Esophagus squamous epithelium (tissue), 4 donors: ENCODE data around the gene UACA.

Experiments used
- CTCF ChIP-seq, 6 experiments: fragments of 450-650 bp in 4 of 6; fragments of 200-600 bp in 2 of 6; sonication (generic) in 2 of 6; IDR thresholded peaks; one replicate each; pipeline ENCODE4 v1.5.1; 2016 to 2019; ENCODE audit warnings: antibody characterized with exemption in 6 of 6, mild to moderate bottlenecking in 4 of 6, moderate library complexity in 4 of 6
- POLR2A ChIP-seq, 4 donors: fragments of 450-650 bp; IDR thresholded peaks; one replicate each; pipeline ENCODE4 v1.6.1; 2017; ENCODE audit warnings: antibody characterized with exemption in 4 of 4, mild to moderate bottlenecking in 4 of 4, moderate library complexity in 3 of 4

GRCh38 chr15:70615435-70616310 lies 147.7 kb downstream of the UACA start:
- TF ChIP-seq CTCF (IDR thresholded peaks at IDR 0.05) (no peak), POLR2A (IDR thresholded peaks at IDR 0.05) (no peak)
